ACHN (cell line): ENCODE data around the gene PHC3.

Source experiments
- DNase-seq: peaks from one replicate; pipeline ENCODE4 v3.0.0-alpha.2; 2015
- in situ Hi-C: cut with HindIII; loops from 2 replicates; pipeline ENCODE4 v1.10.0; 2017; ENCODE audit warnings: low sequenced_read_pairs, low pct_ligation_motif_present, low pct_unique_long_range_greater_than_20kb

PHC3 gene

DNA sequence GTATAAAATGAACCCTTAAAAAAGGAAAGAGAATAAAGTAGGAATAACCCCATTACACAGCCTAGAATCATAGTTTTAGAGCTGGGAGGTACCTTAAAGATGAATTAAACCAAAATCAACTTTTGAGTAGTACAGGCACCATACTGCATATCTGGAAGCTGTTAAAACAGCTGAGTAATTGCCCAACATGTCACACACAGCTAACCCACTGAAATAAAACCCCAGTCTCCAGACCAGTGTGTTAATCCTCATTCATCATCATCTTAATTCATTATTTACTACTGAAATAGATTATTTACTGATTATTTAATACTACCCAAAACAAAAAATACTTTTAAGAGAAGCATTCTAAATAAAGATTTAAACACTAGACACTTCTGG, 90.9 kb downstream of the PHC3 start:
- in situ Hi-C loops, result no loop called here
- no peak for DNase-seq

DNA sequence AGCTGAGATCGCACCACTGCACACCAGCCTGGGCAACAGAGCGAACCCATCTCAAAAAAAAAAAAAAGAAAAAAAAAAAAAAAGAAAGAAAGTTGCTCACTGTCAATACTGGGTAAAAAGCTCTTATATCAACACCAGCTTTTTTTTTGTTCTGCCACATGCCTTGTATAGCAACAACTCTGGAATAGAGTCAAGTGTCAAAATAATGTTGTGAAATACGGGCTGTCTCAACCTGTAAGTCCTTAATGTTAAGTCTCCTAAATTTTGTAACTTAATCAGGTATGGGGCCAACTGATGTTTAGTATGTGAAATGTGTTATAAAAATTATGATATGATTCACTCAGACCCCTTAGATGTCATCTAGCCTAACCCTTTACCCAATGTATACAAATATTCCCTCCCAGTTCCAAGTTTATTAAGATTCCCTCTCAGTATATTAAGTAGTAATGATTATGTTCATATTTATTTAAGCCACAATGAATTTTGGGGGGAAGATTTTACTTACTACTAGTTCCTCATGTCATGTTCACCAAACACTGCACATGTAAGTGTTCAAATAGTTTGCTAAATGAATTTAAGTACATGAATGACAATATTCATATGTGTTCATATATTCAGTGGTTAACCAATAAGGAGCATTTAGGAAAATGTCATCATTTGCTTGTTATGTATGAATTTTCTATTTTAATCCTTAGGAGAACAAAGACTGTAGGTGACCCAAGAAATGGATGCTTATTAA, 91.5 kb downstream of the PHC3 start:
- in situ Hi-C loops, result no loop called here
- DNase-seq, result no peak

DNA sequence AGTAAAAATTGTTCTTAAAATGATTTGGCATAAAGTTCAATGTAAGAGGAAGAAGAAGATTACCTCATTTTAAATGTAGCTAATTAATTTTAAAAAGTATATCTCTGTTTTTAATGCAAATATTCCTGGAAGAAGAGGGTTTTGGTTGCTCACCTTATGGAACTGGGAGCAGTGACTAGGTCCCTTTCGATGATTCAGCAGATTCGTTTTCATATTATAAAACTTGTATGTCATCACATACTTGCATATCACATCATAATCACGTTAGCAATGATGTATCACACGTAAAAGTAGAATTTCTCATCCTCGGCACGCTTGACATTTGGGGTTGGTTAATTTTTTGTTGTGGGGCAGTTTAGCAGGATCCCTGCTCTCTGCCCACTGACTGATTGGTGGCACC, 96.1 kb downstream of the PHC3 start:
- DNase-seq, result no peak
- in situ Hi-C loops, result no loop called here

- in situ Hi-C loops, result no loop called here
These were observed 98.2 kb downstream of the PHC3 start for GRCh38 chr3:170083343-170083742.

DNA sequence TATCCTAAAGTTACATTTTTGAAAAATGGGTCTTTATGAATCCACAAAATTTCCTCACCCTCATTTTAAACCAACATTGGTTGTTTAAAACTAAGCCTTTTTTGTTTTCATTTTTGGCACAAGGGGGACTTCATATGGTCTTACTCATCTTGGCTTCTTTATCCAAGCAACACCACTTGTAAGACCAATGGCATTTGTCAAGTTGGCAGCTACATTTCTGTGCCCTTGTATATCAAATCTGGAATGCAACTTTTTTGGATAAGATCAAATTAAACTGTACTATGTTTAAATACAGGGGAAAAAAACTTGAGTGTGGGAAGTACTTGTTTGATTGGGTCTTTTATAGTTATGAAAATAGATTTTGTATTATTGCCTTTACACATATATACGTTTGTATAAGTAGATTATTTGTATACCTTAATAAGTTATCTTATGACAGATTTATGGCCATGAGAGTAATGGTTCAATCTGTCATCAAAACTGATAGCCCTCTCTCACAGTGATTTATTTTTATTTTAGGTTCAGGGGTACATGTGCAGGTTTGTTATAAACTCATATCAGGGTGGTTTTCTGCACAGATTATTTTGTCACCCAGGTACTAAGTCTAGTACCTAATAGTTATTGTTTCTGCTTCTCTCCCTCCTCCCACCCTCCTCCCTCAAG, 100.3 kb downstream of the PHC3 start:
- in situ Hi-C loops, result no loop called here
- no peak for DNase-seq

More at GRCh38 chr3:170083343-170083742, 98.2 kb downstream of the PHC3 start:
- DNase-seq, result no peak

- in situ Hi-C loops, result no loop called here
- DNase-seq, result no peak
These were observed 100.9 kb downstream of the PHC3 start for GRCh38 chr3:170080605-170081004.

DNA sequence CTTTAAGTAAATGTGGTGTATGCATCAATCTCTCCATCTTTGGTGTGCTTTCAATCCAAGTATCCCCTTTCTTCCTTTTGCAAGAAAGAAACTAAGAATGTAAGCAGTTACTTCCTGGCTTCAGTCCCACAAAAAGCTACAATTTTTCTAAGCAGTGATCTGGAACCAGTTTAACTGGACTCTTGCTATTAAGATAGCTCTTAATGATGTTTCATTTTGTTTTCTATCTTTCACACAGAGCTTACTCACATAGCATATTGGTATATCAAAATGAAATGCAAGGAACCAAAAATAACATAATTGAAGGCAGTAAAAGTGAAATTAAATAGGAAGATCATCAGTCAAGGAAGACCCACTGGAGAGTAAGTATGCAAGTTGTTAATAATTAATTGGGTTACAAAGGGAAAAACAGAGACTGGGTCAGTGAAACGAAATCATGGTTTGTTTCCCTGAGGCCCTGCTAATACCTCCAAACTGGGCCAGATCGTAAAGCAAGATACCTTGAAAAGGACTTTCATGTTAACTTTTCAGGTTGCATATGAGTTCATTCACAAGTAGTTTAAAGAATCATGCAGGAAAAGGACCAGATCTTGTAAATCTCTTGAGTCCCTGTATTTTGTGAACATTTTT, 101.9 kb downstream of the PHC3 start:
- peak; percentile 72 for DNase-seq
- in situ Hi-C loops, result no loop called here

- in situ Hi-C loops, result no loop called here
- DNase-seq, result peak; percentile 12
These were observed 102.8 kb downstream of the PHC3 start for GRCh38 chr3:170078620-170079281.

DNA sequence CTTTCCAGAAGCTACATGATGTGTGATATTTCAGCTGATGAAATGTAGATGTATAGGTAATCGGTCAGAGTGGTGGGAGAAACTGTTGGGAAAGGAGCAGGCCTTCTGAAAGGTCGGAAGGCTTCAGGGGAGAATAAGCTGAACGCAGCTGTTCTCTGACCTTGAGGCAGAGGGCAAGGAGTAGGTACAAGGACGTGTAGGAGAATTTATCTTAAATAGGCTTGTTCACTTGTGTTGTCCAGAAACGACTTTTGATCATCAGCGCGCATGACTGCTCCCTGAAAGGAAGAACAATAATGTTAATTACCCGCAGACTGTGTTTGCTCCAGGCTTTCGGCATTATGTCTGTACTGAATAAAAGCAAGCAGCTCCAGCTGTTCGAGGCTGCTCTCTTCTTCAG, 104.2 kb downstream of the PHC3 start:
- DNase-seq, result no peak
- in situ Hi-C loops, result no loop called here

DNA sequence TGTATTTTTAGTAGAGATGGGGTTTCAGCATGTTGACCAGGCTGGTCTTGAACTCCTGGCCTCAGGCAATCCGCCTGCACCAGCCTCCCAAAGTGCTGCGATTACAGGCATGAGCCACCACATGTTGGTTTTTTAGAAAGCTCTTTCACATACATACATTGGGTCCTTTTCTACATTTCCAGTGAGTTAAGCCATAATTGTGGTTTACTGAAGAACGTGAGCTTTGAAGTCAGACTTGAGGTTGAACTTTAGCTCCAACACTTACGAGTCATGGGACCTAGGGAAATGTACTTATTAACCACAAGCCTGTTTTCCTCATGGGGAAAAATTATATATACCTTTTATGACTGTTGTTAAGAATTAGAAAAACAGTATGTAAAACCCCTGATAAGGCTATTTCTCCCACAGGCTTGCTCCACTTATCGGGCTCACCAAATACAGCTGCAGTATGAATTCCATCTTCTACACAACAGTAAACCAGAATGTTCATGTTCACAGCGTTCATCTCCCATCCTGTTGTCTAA, 104.8 kb downstream of the PHC3 start:
- DNase-seq, result peak; percentile 46
- in situ Hi-C loops, result no loop called here

GRCh38 chr3:170075441-170076091, 106.0 kb downstream of the PHC3 start:
- DNase-seq, result no peak
- in situ Hi-C loops, result no loop called here

DNA sequence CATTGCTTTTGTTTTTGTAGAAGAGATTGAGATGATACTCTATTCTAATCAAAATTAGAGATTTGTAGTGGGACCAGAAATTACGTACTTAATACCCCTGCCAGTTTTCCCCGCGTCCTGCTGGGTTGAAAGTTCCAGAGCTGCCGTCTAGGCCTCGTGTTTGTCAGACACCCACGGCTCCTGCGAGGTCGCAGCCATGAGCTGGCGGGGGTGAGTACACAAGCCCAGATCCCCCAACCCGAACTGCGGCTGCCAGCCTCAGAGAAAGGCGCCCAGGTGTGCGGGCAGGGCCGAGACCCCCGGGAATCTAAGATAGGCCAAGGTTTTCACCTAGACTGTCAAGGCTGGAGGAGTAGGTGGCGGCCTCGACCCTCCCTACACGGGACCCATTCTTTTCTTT, 117.4 kb downstream of the PHC3 start:
- in situ Hi-C loops, result no loop called here
- DNase-seq, result no peak

DNA sequence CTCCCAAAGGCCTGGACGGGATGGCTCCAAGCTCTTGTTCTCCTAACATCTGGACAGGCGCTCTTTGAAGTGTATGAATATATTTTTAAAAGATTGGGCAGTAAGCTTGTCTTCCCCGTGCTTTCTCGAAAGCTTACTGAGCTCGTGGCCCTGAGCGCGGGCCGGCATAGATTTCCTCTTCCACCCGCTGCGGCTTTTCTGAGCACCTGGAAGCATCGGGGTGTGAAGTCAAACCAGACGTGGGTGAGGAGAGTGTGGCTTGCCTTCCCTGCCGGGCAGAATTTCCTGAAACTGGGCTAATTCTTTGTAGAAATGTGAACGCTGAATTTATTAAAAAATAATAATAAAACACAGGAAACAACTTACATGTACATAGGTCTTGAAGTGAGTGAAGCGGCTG, 117.8 kb downstream of the PHC3 start:
- in situ Hi-C loops, result no loop called here
- DNase-seq, result no peak

GRCh38 chr3:170062769-170063168, 118.8 kb downstream of the PHC3 start:
- in situ Hi-C loops, result no loop called here
- DNase-seq, result no peak

GRCh38 chr3:170062068-170062467, 119.5 kb downstream of the PHC3 start:
- in situ Hi-C loops, result no loop called here
- DNase-seq, result no peak

GRCh38 chr3:170059447-170059846, 122.1 kb downstream of the PHC3 start:
- DNase-seq, result no peak
- in situ Hi-C loops, result no loop called here

DNA sequence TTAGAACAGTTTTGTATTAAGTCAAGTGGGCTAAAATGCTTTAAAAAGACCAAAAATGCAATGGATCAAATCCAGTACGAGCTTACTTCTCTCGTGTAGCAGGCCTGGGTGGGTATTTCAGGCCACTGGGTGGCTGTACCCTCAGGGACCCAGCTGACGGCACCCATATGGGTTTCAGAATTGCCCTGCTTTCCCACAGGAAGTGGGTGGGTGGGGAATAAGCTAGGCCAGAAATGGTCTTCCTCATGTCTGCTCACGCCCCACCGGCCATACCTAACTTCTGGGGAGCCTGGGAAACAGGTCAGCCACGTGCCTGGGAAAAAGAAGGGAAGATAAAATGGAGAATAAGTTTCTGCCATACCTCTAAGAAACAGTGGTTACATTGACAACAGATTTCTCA, 123.4 kb downstream of the PHC3 start:
- in situ Hi-C loops, result no loop called here
- no peak for DNase-seq

DNA sequence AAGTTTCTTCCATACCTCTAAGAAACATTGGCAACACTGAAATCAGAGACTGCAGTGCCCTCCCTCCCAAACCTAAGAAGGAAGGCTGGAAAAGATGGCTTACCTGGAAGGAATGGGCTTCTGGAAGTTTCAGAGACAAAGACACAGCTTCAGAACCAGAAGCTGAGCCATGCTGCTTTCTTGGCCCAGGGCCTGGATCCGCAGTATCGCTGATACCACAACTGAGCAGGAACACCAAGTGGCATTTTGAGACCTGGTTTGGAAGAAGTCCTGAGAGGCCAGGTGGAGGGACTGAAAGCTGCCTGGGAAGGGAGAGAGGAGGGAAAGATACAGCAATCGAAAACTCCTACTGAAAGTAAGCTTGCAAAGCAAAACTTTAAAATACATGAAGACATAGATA, 124.0 kb downstream of the PHC3 start:
- no peak for DNase-seq
- in situ Hi-C loops, result no loop called here
